Cerebellar cortex (tissue), 1 donor: ENCODE measurements around the gene RNF19B.

Source experiments
- DNase-seq: peaks from one replicate; pipeline ENCODE4 v3.0.0-alpha.2; 2015; ENCODE audit warnings: low spot score

The RNF19B gene

GRCh38 chr1:32900371-32900955 lies 64.1 kb downstream of the RNF19B start:
- DNase-seq: no peak

- no peak for DNase-seq
Measured at GRCh38 chr1:32899586-32900296, 64.9 kb downstream of the RNF19B start.

- DNase-seq: no peak
Measured at GRCh38 chr1:32898958-32899357, 65.7 kb downstream of the RNF19B start.

GRCh38 chr1:32898056-32898455 lies 66.6 kb downstream of the RNF19B start:
- DNase-seq: no peak

- no peak for DNase-seq
Measured at GRCh38 chr1:32897082-32898049, 67.2 kb downstream of the RNF19B start.

- DNase-seq: no peak
Measured at GRCh38 chr1:32896451-32896850, 68.2 kb downstream of the RNF19B start.

GRCh38 chr1:32895325-32896215 lies 69.0 kb downstream of the RNF19B start:
- DNase-seq: no peak

GRCh38 chr1:32894681-32895080 lies 69.9 kb downstream of the RNF19B start:
- DNase-seq: no peak

GRCh38 chr1:32894019-32894600 lies 70.5 kb downstream of the RNF19B start:
- DNase-seq: no peak

- peak; percentile 51 for DNase-seq
Measured at GRCh38 chr1:32893198-32894018, 71.2 kb downstream of the RNF19B start.

- DNase-seq: peak; percentile 59
Measured at GRCh38 chr1:32892368-32893197, 72.0 kb downstream of the RNF19B start.

- no peak for DNase-seq
Measured at GRCh38 chr1:32891630-32892029, 73.0 kb downstream of the RNF19B start.

GRCh38 chr1:32891241-32891570 lies 73.4 kb downstream of the RNF19B start:
- no peak for DNase-seq

- no peak for DNase-seq
Measured at GRCh38 chr1:32890516-32891240, 73.9 kb downstream of the RNF19B start.

- DNase-seq: no peak
Measured at GRCh38 chr1:32889731-32890278, 74.8 kb downstream of the RNF19B start.

- DNase-seq: no peak
Measured at GRCh38 chr1:32888677-32889420, 75.8 kb downstream of the RNF19B start.

- no peak for DNase-seq
Measured at GRCh38 chr1:32888134-32888533, 76.5 kb downstream of the RNF19B start.

- no peak for DNase-seq
Measured at GRCh38 chr1:32887623-32888022, 77.0 kb downstream of the RNF19B start.
